SK-N-SH treated with all-trans-retinoic acid at 6 μM for 48 hours (cell line): ENCODE data around the gene FUT1.
A peak's percentile ranks its signal among the peaks of the same experiment; 100 is the strongest.

Source experiments
- ATAC-seq: fragments of 200-7000 bp; cut with Tn5 transposase; 3 replicates; pipeline ENCODE4 v1.9.1; 2020; ENCODE audit warnings: mild to moderate bottlenecking, moderate library complexity
- BACH2 ChIP-seq: fragments of 250-450 bp; sonication (Bioruptor Pico); IDR thresholded peaks from 2 replicates; pipeline ENCODE4 v1.9.0; 2021; ENCODE audit warnings: mild to moderate bottlenecking, borderline replicate concordance
- CSDC2 ChIP-seq: fragments of 250-450 bp; sonication (Bioruptor Pico); IDR thresholded peaks from 2 replicates; pipeline ENCODE4 v1.5.0; 2020; ENCODE audit warnings: mild to moderate bottlenecking, moderate library complexity
- ESRRG ChIP-seq: fragments of 250-450 bp; sonication (Bioruptor Pico); IDR thresholded peaks from 2 replicates; pipeline ENCODE4 v1.6.1; 2021; ENCODE audit warnings: mild to moderate bottlenecking
- GLIS3 ChIP-seq: fragments of 250-450 bp; sonication (Bioruptor Pico); IDR thresholded peaks from 2 replicates; pipeline ENCODE4 v1.5.0; 2020; ENCODE audit warnings: mild to moderate bottlenecking, moderate library complexity
- ISL1 ChIP-seq: fragments of 250-450 bp; sonication (Bioruptor Pico); IDR thresholded peaks from 2 replicates; pipeline ENCODE4 v2.1.2; 2022; ENCODE audit warnings: mild to moderate bottlenecking, moderate library complexity
- OSR1 ChIP-seq: fragments of 250-450 bp; sonication (Bioruptor Pico); IDR thresholded peaks from 2 replicates; pipeline ENCODE4 v1.8.0; 2022; ENCODE audit warnings: moderate library complexity, mild to moderate bottlenecking, inconsistent platforms
- PPARA ChIP-seq: fragments of 250-450 bp; sonication (Bioruptor Pico); IDR thresholded peaks from 2 replicates; pipeline ENCODE4 v1.5.0; 2020; ENCODE audit warnings: mild to moderate bottlenecking, borderline replicate concordance
- RARB ChIP-seq: fragments of 250-450 bp; sonication (Bioruptor Pico); IDR thresholded peaks from 2 replicates; pipeline ENCODE4 v1.8.0; 2021; ENCODE audit warnings: mild to moderate bottlenecking, moderate library complexity
- SNAI2 ChIP-seq: fragments of 250-450 bp; sonication (Bioruptor Pico); IDR thresholded peaks from 2 replicates; pipeline ENCODE4 v1.5.0; 2020; ENCODE audit warnings: mild to moderate bottlenecking, moderate library complexity
- TCF4 ChIP-seq: fragments of 250-450 bp; sonication (Bioruptor Pico); IDR thresholded peaks from 2 replicates; pipeline ENCODE4 v1.8.0; 2021; ENCODE audit warnings: mild to moderate bottlenecking, moderate library complexity, borderline replicate concordance
- TOX ChIP-seq: fragments of 250-450 bp; sonication (Bioruptor Pico); IDR thresholded peaks from 2 replicates; pipeline ENCODE4 v1.8.0; 2021; ENCODE audit warnings: mild to moderate bottlenecking, moderate library complexity, borderline replicate concordance
- ZC3H10 ChIP-seq: fragments of 250-450 bp; sonication (Bioruptor Pico); IDR thresholded peaks from 2 replicates; pipeline ENCODE4 v1.5.1; 2021; ENCODE audit warnings: mild to moderate bottlenecking, moderate library complexity
- ZFP3 ChIP-seq: fragments of 250-450 bp; sonication (Bioruptor Pico); IDR thresholded peaks from 2 replicates; pipeline ENCODE4 v1.5.0; 2020; ENCODE audit warnings: mild to moderate bottlenecking, moderate library complexity
- ZFP30 ChIP-seq: fragments of 450-650 bp; formaldehyde crosslinking; IDR thresholded peaks from 2 replicates; pipeline ENCODE4 v1.5.0; 2022; ENCODE audit warnings: mild to moderate bottlenecking, moderate library complexity
- ZNF565 ChIP-seq: fragments of 450-650 bp; formaldehyde crosslinking; conservative IDR thresholded peaks from 2 replicates; pipeline ENCODE4 v1.5.0; 2020; ENCODE audit warnings: low read depth, mild to moderate bottlenecking, moderate library complexity
- ZNF70 ChIP-seq: fragments of 450-650 bp; formaldehyde crosslinking; IDR thresholded peaks from 2 replicates; pipeline ENCODE4 v1.5.0; 2020; ENCODE audit warnings: mild to moderate bottlenecking, moderate library complexity
- ZNF8 ChIP-seq: fragments of 450-650 bp; formaldehyde crosslinking; IDR thresholded peaks from 2 replicates; pipeline ENCODE4 v1.5.0; 2020; ENCODE audit warnings: mild to moderate bottlenecking, moderate library complexity
- TF ChIP-seq, protein P1 (sequence below): fragments of 250-450 bp; sonication (Bioruptor Pico); IDR thresholded peaks from 2 replicates; pipeline ENCODE4 v1.5.1; 2021; ENCODE audit warnings: mild to moderate bottlenecking, moderate library complexity
- TF ChIP-seq, protein P2 (sequence below): fragments of 250-450 bp; sonication (Bioruptor Pico); IDR thresholded peaks from 2 replicates; pipeline ENCODE4 v1.8.0; 2021; ENCODE audit warnings: low read depth, mild to moderate bottlenecking, moderate library complexity, borderline replicate concordance
- TF ChIP-seq, protein P3 (sequence below): fragments of 250-450 bp; sonication (Bioruptor Pico); IDR thresholded peaks from 2 replicates; pipeline ENCODE4 v1.8.0; 2020; ENCODE audit warnings: mild to moderate bottlenecking, moderate library complexity, borderline replicate concordance
- TF ChIP-seq, protein P4 (sequence below): fragments of 250-450 bp; sonication (Bioruptor Pico); IDR thresholded peaks from 2 replicates; pipeline ENCODE4 v1.5.1; 2020; ENCODE audit warnings: low read depth, mild to moderate bottlenecking, moderate library complexity
- TF ChIP-seq, protein P5 (sequence below): fragments of 250-450 bp; sonication (Bioruptor Pico); IDR thresholded peaks from 2 replicates; pipeline ENCODE4 v1.5.0; 2020; ENCODE audit warnings: mild to moderate bottlenecking, moderate library complexity

The FUT1 gene

DNA sequence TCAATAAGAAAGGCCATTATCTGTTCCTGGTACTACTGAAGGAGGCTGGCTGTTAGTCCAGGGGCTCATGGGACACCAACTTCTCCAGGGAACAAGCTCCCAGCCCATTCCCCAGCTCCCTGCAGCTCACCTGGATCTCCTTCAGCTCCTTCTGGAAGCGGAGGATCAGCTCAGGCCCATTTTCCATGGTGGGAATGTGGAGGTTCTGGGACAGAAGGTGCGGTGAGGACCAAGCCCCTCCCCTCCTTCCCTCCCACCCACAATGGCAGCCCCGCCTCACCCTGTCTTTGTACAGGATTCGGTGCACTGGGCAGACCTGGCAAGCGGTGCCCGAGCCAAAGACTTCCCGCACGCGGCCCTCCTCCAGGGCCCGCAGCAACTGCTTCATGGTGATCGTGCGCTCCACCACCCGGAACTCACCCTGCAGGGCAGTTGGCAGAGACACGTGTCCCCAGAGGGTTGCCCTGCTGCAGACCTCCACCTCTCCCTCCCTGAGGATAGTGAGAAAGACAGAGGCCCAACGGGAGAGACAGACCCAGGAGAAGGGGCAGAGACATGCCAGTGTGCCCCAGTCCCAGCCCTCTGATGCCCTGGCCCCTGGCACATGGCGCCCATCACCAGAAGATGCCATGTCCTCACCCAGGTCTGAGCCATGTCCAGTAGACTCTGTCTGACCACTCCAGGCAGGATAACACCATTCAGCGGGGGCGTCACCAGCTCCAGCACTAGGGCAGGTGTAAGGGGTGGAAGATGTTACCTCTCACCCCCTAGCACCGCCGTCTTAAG is 44.0 kb upstream of the FUT1 start (continued):
- TF ChIP-seq PPARA (CRISPR knock-in tag) (no peak), TCF4 (CRISPR knock-in tag) (no peak)

DNA sequence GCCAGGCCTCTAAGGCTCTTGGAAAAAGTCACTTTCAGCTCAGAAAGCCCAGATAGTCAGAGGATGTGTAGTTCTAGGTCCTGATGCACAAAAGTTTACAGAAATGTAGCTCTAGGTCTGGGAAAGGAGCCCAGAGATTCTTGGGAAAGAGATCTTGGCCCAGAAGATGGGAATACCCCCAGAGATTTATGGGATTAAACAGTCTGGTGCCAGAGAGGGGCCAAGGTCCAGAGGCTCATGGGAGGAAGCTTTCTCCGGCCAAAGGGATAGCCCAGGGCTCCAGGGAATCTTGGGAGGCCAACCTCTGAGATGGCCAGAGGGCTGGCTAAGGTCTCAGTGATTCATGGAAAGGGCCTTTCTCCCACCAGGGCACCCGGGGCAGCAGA is 43.2 kb upstream of the FUT1 start:
- ATAC-seq, result 0 out of 3 replicates have a peak, but pooled peaks have one; percentile 2
- TF ChIP-seq ZFP3 (CRISPR knock-in tag), result no peak
- no peak for TF ChIP-seq OSR1 (CRISPR knock-in tag)
- TF ChIP-seq TOX (CRISPR knock-in tag), result no peak
- TF ChIP-seq ESRRG, result no peak
- TF ChIP-seq, protein P1, sequence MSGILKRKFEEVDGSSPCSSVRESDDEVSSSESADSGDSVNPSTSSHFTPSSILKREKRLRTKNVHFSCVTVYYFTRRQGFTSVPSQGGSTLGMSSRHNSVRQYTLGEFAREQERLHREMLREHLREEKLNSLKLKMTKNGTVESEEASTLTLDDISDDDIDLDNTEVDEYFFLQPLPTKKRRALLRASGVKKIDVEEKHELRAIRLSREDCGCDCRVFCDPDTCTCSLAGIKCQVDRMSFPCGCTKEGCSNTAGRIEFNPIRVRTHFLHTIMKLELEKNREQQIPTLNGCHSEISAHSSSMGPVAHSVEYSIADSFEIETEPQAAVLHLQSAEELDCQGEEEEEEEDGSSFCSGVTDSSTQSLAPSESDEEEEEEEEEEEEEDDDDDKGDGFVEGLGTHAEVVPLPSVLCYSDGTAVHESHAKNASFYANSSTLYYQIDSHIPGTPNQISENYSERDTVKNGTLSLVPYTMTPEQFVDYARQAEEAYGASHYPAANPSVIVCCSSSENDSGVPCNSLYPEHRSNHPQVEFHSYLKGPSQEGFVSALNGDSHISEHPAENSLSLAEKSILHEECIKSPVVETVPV (CRISPR knock-in tag), result no peak
- no peak for TF ChIP-seq GLIS3 (CRISPR knock-in tag)
- no peak for TF ChIP-seq BACH2 (CRISPR knock-in tag)
- no peak for TF ChIP-seq ZNF8 (CRISPR knock-in tag)
- no peak for TF ChIP-seq SNAI2 (CRISPR knock-in tag)
- TF ChIP-seq RARB (CRISPR knock-in tag), result no peak
- no peak for TF ChIP-seq ZC3H10 (CRISPR knock-in tag)
- TF ChIP-seq ZNF70 (CRISPR knock-in tag), result no peak
- TF ChIP-seq, protein P2, sequence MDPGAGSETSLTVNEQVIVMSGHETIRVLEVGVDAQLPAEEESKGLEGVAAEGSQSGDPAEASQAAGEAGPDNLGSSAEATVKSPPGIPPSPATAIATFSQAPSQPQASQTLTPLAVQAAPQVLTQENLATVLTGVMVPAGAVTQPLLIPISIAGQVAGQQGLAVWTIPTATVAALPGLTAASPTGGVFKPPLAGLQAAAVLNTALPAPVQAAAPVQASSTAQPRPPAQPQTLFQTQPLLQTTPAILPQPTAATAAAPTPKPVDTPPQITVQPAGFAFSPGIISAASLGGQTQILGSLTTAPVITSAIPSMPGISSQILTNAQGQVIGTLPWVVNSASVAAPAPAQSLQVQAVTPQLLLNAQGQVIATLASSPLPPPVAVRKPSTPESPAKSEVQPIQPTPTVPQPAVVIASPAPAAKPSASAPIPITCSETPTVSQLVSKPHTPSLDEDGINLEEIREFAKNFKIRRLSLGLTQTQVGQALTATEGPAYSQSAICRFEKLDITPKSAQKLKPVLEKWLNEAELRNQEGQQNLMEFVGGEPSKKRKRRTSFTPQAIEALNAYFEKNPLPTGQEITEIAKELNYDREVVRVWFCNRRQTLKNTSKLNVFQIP, result no peak
- no peak for TF ChIP-seq ISL1 (CRISPR knock-in tag)
- TF ChIP-seq PPARA (CRISPR knock-in tag), result no peak
- TF ChIP-seq CSDC2 (CRISPR knock-in tag), result no peak
- TF ChIP-seq, protein P3, sequence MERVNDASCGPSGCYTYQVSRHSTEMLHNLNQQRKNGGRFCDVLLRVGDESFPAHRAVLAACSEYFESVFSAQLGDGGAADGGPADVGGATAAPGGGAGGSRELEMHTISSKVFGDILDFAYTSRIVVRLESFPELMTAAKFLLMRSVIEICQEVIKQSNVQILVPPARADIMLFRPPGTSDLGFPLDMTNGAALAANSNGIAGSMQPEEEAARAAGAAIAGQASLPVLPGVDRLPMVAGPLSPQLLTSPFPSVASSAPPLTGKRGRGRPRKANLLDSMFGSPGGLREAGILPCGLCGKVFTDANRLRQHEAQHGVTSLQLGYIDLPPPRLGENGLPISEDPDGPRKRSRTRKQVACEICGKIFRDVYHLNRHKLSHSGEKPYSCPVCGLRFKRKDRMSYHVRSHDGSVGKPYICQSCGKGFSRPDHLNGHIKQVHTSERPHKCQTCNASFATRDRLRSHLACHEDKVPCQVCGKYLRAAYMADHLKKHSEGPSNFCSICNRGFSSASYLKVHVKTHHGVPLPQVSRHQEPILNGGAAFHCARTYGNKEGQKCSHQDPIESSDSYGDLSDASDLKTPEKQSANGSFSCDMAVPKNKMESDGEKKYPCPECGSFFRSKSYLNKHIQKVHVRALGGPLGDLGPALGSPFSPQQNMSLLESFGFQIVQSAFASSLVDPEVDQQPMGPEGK, result no peak
- TF ChIP-seq, protein P4, sequence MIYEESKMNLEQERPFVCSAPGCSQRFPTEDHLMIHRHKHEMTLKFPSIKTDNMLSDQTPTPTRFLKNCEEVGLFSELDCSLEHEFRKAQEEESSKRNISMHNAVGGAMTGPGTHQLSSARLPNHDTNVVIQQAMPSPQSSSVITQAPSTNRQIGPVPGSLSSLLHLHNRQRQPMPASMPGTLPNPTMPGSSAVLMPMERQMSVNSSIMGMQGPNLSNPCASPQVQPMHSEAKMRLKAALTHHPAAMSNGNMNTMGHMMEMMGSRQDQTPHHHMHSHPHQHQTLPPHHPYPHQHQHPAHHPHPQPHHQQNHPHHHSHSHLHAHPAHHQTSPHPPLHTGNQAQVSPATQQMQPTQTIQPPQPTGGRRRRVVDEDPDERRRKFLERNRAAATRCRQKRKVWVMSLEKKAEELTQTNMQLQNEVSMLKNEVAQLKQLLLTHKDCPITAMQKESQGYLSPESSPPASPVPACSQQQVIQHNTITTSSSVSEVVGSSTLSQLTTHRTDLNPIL (CRISPR knock-in tag), result no peak
- no peak for TF ChIP-seq ZFP30
- TF ChIP-seq, all 23 proteins: peak for 0

DNA sequence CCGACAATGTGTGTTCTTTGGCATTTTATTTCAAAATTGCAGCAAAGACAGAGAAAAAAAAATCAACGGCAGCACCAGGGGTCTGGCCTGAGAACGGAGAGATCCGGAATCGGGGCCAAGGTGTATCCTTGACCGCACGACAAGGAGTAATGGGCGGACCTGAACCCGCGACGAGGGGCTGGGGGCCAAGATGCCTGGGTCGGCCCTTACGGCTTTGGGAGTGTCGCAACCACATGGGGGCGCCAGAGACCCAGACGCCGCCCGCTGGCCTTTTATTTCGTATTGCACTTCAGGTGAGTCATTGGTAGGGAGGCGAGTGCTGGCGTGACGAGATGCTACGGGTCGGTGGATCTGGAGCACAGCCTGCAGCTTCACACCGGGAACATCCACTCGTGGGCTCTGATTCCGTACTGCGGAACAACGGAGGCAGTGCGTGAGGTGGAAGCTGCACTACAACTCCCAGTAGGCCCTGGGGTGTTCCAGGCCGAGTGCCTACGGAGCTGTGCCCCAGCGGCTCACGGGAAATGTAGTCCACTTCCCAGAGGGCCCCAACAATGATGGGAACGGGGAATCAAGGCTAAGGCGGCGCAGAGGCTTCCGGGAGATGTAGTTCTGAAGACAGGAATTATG is 42.7 kb upstream of the FUT1 start:
- ATAC-seq, result peak; percentile 98
- TF ChIP-seq ZFP30 (no peak), TOX (CRISPR knock-in tag) (no peak), RARB (CRISPR knock-in tag) (no peak), CSDC2 (CRISPR knock-in tag) (peak; percentile 80; the same call in 1 of the 2 replicates), PPARA (CRISPR knock-in tag) (no peak), ISL1 (CRISPR knock-in tag) (no peak), ZC3H10 (CRISPR knock-in tag) (no peak), ZNF8 (CRISPR knock-in tag) (no peak), TCF4 (CRISPR knock-in tag) (no peak), ZNF565 (no peak; the same call in 1 of the 2 replicates)
- TF ChIP-seq, protein P1 (CRISPR knock-in tag), result no peak
- TF ChIP-seq, protein P4 (CRISPR knock-in tag), result no peak
- TF ChIP-seq, protein P5, sequence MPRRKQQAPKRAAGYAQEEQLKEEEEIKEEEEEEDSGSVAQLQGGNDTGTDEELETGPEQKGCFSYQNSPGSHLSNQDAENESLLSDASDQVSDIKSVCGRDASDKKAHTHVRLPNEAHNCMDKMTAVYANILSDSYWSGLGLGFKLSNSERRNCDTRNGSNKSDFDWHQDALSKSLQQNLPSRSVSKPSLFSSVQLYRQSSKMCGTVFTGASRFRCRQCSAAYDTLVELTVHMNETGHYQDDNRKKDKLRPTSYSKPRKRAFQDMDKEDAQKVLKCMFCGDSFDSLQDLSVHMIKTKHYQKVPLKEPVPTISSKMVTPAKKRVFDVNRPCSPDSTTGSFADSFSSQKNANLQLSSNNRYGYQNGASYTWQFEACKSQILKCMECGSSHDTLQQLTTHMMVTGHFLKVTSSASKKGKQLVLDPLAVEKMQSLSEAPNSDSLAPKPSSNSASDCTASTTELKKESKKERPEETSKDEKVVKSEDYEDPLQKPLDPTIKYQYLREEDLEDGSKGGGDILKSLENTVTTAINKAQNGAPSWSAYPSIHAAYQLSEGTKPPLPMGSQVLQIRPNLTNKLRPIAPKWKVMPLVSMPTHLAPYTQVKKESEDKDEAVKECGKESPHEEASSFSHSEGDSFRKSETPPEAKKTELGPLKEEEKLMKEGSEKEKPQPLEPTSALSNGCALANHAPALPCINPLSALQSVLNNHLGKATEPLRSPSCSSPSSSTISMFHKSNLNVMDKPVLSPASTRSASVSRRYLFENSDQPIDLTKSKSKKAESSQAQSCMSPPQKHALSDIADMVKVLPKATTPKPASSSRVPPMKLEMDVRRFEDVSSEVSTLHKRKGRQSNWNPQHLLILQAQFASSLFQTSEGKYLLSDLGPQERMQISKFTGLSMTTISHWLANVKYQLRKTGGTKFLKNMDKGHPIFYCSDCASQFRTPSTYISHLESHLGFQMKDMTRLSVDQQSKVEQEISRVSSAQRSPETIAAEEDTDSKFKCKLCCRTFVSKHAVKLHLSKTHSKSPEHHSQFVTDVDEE (CRISPR knock-in tag), result peak; percentile 91
- TF ChIP-seq, protein P2, result 0 out of 2 replicates have a peak, but pooled peaks have one; percentile 66
